ENCODE measurements around the gene MPDU1.
"Not testable (repeated sequence)": the region's sequence is repeated elsewhere in the genome, so short reads cannot be mapped to it uniquely, and the experiment has no call there.

The MPDU1 gene

DNA sequence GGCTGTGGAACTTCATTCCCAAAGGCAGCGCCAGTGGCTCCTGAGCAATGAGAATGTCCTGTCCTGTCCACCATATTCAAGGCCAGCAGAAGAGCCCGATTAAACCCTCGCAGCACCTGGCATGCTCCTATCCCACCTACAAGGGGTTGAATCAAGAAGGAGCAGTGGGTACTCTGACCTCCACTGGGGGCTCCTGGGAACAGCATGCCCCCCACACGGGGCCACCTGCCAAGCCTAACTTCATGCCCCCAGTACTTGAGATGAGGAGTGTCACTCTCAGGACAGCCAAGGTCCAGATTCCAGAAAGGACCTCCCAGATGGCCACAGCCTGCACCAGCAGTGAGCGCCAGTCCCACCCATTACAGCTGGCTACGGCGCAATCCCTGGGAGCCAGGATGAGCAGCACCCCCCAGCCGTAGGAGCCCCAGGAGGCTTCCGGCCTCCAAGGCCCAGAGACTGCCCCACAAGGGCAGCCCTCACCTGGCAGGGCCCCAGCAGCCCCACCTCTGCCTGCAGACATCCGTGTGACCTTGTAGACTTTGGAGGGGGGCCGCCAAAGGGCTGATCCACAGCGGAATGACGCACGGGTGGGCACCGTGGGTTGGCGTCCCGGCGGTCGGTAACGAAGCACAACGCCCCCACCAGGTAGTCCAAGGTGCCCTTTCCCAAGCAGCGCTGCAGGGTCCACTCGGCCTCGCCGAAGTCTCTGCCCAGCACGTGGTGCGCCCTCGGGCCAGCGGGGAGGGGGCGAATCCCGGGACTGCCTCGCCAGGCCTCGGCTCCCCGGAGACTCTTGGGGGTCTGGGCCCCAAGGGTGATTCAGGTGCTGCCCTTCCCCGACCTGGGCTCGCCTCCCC lies 1.0 kb upstream of the MPDU1 start:
- DNase-seq = no peak

GRCh38 chr17:7586673-7587419 lies 3.2 kb downstream of the MPDU1 start:
- DNase-seq = no peak

DNA sequence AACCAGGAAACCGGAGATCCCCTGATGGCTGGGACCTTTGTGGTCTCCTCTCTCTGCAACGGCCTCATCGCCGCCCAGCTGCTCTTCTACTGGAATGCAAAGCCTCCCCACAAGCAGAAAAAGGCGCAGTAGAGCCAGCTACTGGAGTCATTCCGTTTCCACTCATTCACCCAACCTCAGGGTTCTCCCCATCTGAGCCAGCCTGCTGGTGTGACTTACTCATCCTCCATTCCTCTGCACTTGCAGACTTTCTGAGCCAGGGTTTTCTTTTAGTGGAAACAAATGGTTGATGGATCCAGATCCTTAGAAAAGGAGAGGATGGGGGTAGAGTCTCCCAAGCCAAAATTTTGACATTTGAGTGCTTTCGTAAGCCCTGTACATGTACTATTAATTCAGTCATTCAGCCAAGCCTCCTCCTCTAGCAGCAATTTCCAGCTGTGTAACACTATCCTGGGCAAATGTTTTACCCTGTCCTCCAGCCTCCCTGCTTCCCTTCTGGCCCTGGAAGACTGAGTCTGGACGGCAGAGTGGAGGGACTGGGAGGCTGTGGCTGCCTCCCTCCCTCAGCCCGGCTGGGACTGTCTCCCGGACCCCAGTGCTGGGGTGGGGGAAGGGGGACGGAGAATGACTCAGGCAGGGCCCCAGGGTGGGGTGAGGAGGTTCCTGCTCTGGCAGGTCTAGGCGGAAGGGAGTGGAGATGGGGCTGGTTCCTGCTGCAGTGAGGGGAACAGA lies 3.9 kb downstream of the MPDU1 start:
- no peak for DNase-seq

- DNase-seq = no peak
Measured at GRCh38 chr17:7588553-7589203, 5.0 kb downstream of the MPDU1 start.

GRCh38 chr17:7589204-7589868 lies 5.7 kb downstream of the MPDU1 start:
- DNase-seq = peak; percentile 67

- peak; percentile 17 for DNase-seq
Measured at GRCh38 chr17:7589891-7590691, 6.4 kb downstream of the MPDU1 start, which contains the start of gene SOX15. SOX15 (minus strand) TSS chr17:7590094; CDS start chr17:7589676, 418 bp downstream.

DNA sequence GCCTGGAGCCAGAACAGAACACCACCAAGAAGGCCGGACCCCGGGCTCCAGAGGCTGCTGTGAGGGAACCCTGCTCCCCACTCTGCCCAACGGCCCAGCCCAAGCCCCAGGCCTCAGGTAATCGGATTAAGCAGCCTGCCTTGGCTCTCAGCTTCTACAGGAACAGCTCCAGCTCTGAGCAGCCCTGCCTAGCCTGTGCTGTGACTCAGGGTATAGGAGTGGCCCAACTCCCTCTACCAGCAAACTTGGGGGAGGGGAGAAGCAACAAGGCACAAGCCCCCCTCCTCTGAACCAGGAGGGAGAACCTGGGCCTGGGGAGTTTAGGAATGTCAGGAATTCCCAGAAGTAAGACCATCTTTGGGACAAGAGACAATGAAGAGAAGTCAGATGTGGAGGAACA lies 7.1 kb downstream of the MPDU1 start:
- no peak for DNase-seq

GRCh38 chr17:7591596-7591995 lies 7.9 kb downstream of the MPDU1 start:
- DNase-seq = no peak

DNA sequence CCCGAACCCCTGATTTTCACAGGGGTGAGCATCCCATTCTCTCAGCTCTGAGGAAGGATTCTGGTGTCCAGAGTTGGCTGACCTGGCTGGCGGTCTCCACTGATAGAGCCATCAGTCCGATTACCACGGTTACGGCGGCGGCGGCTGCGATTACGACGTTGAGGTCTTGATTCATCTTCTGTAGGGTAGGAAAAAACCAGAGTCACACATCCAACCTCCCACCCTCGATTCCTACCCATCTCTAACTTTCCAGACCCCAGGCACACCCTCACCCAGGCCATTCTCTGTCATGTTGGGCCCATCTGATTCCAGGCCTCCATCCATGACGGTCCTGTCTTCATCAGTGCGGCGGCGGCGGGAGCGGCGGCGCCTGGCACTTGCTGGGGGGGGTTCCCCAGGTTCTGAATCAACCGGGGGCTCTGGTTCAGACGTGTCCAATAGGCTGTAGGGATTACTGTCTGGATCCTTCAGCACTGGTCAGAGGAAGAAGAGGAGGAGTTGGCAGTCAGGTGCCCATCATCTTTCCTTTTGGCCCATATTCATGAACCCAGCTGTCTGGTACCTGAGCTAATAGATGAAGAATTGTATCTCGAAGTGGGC lies 8.9 kb downstream of the MPDU1 start:
- DNase-seq = no peak

DNA sequence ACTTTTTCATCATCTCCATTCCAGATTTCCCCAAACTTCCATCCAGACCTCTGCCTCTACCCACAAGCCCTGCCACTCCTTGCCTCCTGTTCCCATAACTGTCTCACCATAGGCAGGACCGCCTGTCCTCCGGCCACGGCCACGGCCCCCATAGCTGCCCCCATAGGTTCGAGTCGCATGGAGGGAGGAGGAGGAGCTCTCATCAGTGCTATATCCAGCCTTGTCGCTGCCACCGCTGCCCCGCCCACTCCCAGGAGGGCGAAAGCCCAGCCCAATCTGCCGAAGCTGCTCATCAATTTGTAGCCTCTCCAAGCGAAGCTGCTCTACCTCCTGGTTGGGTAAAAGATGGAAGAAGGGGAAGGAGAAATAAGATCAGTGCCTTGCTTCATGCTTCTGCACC lies 9.6 kb downstream of the MPDU1 start:
- no peak for DNase-seq

DNA sequence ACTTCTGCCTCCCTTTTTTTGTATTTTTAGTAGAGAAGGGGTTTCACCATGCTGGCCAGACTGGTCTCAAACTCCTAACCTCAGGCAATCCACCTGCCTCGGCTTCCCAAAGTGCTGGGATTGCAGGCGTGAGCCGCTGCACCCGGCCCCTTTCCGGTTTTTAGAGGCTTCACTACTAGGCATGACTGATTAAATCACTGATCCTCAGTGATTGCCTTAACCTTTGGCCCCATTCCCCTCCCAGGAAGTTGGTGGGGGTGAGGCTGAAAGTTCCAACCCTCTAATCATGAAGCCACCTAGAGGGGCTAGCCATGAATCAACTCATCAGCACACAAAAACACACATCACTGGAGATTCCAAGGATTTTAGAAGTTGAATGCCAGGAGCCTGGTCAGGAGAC lies 13.9 kb downstream of the MPDU1 start:
- DNase-seq = not testable (repeated sequence)

DNA sequence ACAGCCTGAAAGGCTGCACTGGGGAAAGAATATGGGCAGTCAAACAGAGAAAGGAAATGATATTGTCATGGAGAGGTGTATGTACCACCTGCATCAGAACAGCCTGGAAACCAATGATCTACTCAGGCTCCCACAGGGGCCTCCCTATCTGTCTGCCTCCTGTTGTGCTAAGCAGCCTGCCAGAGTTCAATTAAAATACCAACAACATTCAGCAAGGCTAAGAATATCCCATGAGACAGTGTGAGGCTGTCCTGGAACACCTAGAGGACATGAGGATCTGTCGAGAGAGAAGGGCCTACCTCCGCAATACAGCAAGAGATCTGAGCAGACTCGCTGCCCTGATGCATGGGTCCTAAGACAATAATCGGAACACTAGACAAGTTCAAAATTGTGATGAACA lies 22.6 kb downstream of the MPDU1 start:
- DNase-seq = no peak

DNA sequence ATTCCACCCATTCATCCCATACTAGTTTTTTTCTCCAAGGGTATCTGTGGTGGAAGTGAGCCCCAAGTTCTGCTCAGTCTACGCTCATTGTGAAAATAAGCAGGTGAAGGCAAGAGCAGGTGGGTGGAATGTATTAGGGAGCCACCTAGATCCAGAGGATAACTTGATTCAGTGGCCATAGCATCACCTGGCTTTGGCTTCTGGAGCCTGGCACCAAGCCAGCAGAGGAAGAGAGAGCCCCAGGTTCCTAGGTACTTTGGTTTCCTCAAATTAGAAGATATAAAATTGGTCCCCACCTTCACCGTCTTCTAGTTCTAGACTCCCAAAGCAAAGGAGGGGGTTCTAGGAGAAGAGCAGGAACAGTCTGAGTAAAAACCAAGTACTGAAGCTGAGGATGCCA lies 27.0 kb downstream of the MPDU1 start:
- DNase-seq = no peak

- DNase-seq = no peak
Measured at GRCh38 chr17:7611635-7612293, 28.1 kb downstream of the MPDU1 start.

DNA sequence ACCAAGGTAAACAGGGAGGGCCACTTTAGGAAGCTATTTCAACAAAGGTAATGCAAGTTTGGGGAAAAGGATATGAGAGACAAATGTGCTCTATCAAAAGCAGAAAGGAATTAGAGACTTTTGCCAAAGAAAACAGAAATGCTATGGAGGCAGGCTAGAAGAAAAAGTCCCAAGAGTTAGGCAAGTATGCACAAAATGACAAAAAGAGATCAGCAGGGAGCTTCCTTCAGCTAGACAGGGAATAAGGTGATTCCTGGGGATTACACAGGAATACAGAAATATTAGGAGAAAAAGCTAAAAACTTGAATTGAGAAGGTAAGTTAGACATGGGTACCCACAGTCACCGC lies 28.6 kb downstream of the MPDU1 start:
- no peak for DNase-seq

DNA sequence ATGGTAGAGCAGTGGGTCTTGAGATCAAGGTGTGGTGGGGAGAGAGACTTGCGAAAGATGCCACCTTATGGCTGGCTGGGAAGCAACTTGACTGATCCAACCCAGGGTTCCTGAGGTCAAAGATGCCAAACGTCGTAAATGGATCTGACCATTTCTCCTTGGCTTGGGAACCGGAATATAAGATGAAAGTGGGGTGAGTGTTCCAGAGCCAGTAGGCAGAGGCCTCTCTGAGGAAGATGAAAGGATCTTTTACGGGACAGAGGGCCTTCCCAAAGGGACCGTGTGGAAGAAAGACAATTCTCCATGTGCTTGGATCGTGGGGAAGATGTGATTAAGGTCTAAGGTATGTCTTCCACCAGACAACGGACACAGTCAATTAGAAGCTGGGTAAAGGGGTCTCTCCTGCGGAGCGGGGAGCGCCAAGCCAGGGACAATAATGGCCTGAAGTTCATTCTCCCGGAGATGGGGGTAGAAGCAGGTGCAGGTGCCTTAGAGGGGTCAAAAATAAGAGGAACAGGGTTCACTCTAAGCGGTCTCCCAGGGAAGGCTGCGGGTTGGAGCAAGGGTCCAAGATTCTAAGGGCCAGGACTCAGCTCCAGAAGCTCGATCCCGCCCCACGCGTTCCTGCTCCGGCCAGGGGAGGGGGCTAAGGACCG lies 30.2 kb downstream of the MPDU1 start:
- DNase-seq = no peak

- DNase-seq = peak; percentile 99
Measured at GRCh38 chr17:7614425-7615264, 31.0 kb downstream of the MPDU1 start, which contains the start of gene FXR2. FXR2 (minus strand) TSS chr17:7614897; CDS start chr17:7614532, 365 bp downstream.

GRCh38 chr17:7615265-7615747 lies 31.7 kb downstream of the MPDU1 start:
- no peak for DNase-seq

DNA sequence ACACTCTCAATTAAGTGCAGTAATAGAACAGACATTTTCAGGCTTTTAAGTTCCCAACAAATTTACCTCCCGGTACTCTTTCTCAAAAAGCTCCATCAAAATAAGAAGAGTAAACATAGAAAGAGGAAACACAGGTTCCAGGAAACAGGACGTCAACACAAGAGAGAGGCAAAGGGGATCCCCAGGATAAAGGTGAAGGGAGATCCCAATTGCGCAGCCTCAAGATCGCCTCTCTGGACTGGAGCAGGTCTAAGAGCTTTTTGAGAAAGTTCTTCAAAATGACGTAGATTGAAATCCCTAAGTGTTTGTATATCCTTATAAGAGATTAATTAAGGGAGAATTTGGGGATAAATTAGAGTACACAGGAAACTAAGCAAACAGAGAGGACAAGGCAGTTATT lies 35.0 kb downstream of the MPDU1 start:
- DNase-seq = no peak
